ENCODE data around the gene GPHN. TPM values are rescaled to one million over a fixed set of nuclear protein-coding genes. Genes with fewer than 3 reads are reported as not detected.
"Not testable (repeated sequence)": the region's sequence is repeated elsewhere in the genome, so short reads cannot be mapped to it uniquely, and the experiment has no call there.

The GPHN gene
- total and polyA plus RNA-seq, 4 donors, result 9.1 to 57.6 (median 33.9) TPM

DNA sequence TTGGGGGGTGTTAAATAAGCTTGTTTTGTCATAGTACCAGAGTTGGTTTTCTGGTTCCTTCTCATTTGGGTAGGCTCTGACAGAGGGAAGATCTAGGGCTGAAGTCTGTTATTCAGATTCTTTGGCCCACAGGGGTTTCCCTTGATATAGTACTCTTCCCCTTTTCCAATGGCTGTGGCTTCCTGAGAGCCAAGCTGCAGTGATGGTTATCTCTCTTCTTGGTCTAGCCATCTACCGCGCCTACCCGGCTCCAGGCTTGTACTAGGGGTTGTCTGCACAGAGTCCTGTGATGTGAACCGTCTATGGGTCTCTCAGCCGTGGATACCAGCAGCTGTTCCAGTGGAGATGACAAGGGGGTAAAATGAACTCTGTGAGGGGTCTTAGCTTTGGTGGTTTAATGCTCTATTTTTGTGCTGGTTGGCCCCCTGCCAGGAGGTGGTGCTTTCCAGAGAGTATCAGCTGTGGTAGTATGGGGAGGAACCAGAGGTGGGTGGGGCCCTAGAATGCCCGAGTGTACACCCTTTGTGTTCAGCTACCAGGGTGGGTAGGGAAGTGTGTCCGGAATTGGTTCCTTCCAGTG, 209.7 kb downstream of the GPHN start:
- H3K4me1 ChIP-seq (ENCODE audit: control insufficient read depth in 5 of 5, insufficient read depth in 5 of 5, low read length in 5 of 5), result peaks cover 0 to 1% (median 0%) of the 10 kb centered on the region in 5 donors

DNA sequence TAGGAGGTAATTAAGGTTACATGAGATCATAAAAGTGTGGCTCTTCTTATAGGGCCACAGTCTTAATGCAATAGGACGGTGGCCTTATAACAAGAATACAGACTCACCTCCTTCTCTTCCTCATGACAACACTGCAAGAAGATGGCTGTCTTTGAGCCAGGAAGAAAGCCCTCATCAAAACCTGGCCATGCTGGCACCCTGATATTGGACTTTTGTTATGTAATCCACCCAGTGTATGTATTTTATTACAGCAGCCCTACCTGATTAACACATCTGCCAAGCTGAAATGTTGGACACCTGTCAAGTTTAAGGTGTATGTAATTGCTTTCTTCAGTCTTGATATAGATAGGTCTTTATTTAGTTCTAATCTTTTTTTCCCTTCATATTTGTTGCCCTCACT, 217.0 kb downstream of the GPHN start:
- ATAC-seq (ENCODE audit: insufficient read depth, low FRiP score) (no peak), DNase-seq (no peak)
- peaks cover 0 to 1% (median 0%) of the 10 kb centered on the region in 5 donors for H3K4me1 ChIP-seq (ENCODE audit: control insufficient read depth in 5 of 5, insufficient read depth in 5 of 5, low read length in 5 of 5)
- H3K27me3 ChIP-seq (ENCODE audit: control insufficient read depth in 3 of 3, insufficient read depth in 3 of 3, low read length in 2 of 3), result no peaks in the 10 kb centered on the region
- TF ChIP-seq, protein P1, sequence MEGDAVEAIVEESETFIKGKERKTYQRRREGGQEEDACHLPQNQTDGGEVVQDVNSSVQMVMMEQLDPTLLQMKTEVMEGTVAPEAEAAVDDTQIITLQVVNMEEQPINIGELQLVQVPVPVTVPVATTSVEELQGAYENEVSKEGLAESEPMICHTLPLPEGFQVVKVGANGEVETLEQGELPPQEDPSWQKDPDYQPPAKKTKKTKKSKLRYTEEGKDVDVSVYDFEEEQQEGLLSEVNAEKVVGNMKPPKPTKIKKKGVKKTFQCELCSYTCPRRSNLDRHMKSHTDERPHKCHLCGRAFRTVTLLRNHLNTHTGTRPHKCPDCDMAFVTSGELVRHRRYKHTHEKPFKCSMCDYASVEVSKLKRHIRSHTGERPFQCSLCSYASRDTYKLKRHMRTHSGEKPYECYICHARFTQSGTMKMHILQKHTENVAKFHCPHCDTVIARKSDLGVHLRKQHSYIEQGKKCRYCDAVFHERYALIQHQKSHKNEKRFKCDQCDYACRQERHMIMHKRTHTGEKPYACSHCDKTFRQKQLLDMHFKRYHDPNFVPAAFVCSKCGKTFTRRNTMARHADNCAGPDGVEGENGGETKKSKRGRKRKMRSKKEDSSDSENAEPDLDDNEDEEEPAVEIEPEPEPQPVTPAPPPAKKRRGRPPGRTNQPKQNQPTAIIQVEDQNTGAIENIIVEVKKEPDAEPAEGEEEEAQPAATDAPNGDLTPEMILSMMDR (IDR thresholded peaks at IDR 0.05; ENCODE audit: control extremely low read depth, extremely low read depth), result no peak
- no peak overlapping the region for H3K27ac ChIP-seq (ENCODE audit: low read depth in 1 of 2, low read length in 1 of 2)
- no peaks in the 10 kb centered on the region for H3K36me3 ChIP-seq (ENCODE audit: control insufficient read depth in 4 of 4, insufficient read depth in 4 of 4, low read length in 4 of 4)
- H3K9me3 ChIP-seq (ENCODE audit: control insufficient read depth in 4 of 4, insufficient read depth in 3 of 4, low read length in 3 of 4), result peaks cover 0 to 7% (median 2%) of the 10 kb centered on the region in 4 donors
- WGBS, 2 donors, result 88 to 96% methylated on average over 1 of the region's 1 CpG
- no peak overlapping the region for H3K4me3 ChIP-seq
- no peak overlapping the region for H3K9ac ChIP-seq (ENCODE audit: insufficient read depth in 1 of 2, low read length in 2 of 2)

More for the DNA sequence above, 209.7 kb downstream of the GPHN start:
- no peak overlapping the region for H3K9ac ChIP-seq (ENCODE audit: insufficient read depth in 1 of 2, low read length in 2 of 2)
- DNase-seq (no peak), ATAC-seq (ENCODE audit: insufficient read depth, low FRiP score) (no peak)
- no peaks in the 10 kb centered on the region for H3K27me3 ChIP-seq (ENCODE audit: control insufficient read depth in 3 of 3, insufficient read depth in 3 of 3, low read length in 2 of 3)
- H3K36me3 ChIP-seq (ENCODE audit: control insufficient read depth in 4 of 4, insufficient read depth in 4 of 4, low read length in 4 of 4), result no peaks in the 10 kb centered on the region
- TF ChIP-seq, protein P1 (IDR thresholded peaks at IDR 0.05; ENCODE audit: control extremely low read depth, extremely low read depth), result no peak
- H3K4me3 ChIP-seq, result no peak overlapping the region
- H3K27ac ChIP-seq (ENCODE audit: low read depth in 1 of 2, low read length in 1 of 2), result no peak overlapping the region
- H3K9me3 ChIP-seq (ENCODE audit: control insufficient read depth in 4 of 4, insufficient read depth in 3 of 4, low read length in 3 of 4), result peaks cover 0 to 4% (median 0%) of the 10 kb centered on the region in 4 donors
- 63 to 77% methylated on average over 7 of the region's 7 CpGs for WGBS, 2 donors

DNA sequence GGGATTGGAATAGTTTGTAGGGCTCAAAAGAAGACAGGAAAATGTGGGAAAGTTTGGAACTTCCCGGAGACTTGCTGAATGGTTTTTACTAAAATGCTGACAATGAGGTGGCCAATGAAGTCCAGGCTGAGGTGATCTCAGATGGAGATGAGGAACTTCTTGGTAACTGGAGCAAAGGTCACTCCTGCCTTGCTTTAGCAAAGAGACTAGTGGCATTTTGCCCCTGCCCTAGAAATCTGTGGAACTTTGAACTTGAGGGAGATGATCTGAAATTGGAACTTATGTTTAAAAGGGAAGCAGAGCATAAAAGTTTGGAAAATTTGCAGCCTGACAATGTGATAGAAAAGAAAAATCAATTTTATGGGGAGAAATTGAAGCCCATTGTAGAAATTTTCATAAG, 223.4 kb downstream of the GPHN start:
- H3K9ac ChIP-seq (ENCODE audit: insufficient read depth in 1 of 2, low read length in 2 of 2); H3K4me1 ChIP-seq (ENCODE audit: control insufficient read depth in 5 of 5, insufficient read depth in 5 of 5, low read length in 5 of 5); H3K36me3 ChIP-seq (ENCODE audit: control insufficient read depth in 4 of 4, insufficient read depth in 4 of 4, low read length in 4 of 4); H3K27me3 ChIP-seq (ENCODE audit: control insufficient read depth in 3 of 3, insufficient read depth in 3 of 3, low read length in 2 of 3); ATAC-seq (ENCODE audit: insufficient read depth, low FRiP score); H3K27ac ChIP-seq (ENCODE audit: low read depth in 1 of 2, low read length in 1 of 2); DNase-seq; H3K4me3 ChIP-seq: not testable (repeated sequence)
- WGBS, 2 donors, result 61 to 98% methylated on average over 1 of the region's 1 CpG
- H3K9me3 ChIP-seq (ENCODE audit: control insufficient read depth in 4 of 4, insufficient read depth in 3 of 4, low read length in 3 of 4), result peaks cover 0 to 14% (median 2%) of the 10 kb centered on the region in 4 donors

DNA sequence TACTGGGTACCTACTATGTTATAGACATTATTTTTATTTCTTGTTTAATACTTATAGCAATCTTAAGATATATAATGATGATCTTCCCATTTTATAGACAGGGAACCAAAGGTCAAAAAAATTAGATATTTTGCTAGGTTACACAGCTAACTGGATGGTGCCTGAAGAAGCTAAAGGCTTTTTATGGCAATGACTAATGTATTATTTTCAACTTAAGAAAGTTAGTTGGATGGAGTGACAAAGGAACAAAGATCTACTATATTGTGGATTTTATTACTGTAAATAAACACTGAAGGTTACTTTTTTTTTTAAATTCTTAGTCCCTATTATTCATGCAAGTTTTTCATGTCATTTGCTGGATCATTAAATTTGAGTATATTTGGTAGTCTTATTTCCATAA, 227.9 kb downstream of the GPHN start:
- Histone ChIP-seq H3K4me3 (no peak overlapping the region), H3K36me3 (ENCODE audit: control insufficient read depth in 4 of 4, insufficient read depth in 4 of 4, low read length in 4 of 4) (peaks cover 0 to 1% (median 0%) of the 10 kb centered on the region in 4 donors), H3K27me3 (ENCODE audit: control insufficient read depth in 3 of 3, insufficient read depth in 3 of 3, low read length in 2 of 3) (no peaks in the 10 kb centered on the region), H3K27ac (ENCODE audit: low read depth in 1 of 2, low read length in 1 of 2) (no peak overlapping the region), H3K9me3 (ENCODE audit: control insufficient read depth in 4 of 4, insufficient read depth in 3 of 4, low read length in 3 of 4) (peaks cover 0 to 7% (median 0%) of the 10 kb centered on the region in 4 donors), H3K4me1 (ENCODE audit: control insufficient read depth in 5 of 5, insufficient read depth in 5 of 5, low read length in 5 of 5) (no peaks in the 10 kb centered on the region), H3K9ac (ENCODE audit: insufficient read depth in 1 of 2, low read length in 2 of 2) (no peak overlapping the region)
- TF ChIP-seq, protein P1 (IDR thresholded peaks at IDR 0.05; ENCODE audit: control extremely low read depth, extremely low read depth), result no peak
- DNase-seq, result no peak
- no peak for ATAC-seq (ENCODE audit: insufficient read depth, low FRiP score)

Measured in lung (tissue), 12 donors.